Mucosa of descending colon (tissue), 3 donors: ENCODE data around the gene NTM. TPM values are rescaled to one million over a fixed set of nuclear protein-coding genes. Genes with fewer than 3 reads are reported as not detected.

Source experiments
- ATAC-seq: fragments of 200-7000 bp; cut with Tn5 transposase; one replicate; pipeline ENCODE4 v1.9.1; 2020; ENCODE audit warnings: mild to moderate bottlenecking, moderate library complexity
- DNase-seq, 3 donors: peaks; one replicate each; pipeline ENCODE4 v3.0.0-alpha.2; 2020
- H3K36me3 ChIP-seq: fragments of 200-600 bp; one replicate; pipeline ENCODE4 v1.8.0; 2021; ENCODE audit warnings: low read depth, mild to moderate bottlenecking
- H3K4me1 ChIP-seq: fragments of 200-600 bp; one replicate; pipeline ENCODE4 v1.8.0; 2021; ENCODE audit warnings: low read depth, mild to moderate bottlenecking
- H3K4me3 ChIP-seq: fragments of 200-600 bp; one replicate; pipeline ENCODE4 v1.8.0; 2021; ENCODE audit warnings: mild to moderate bottlenecking
- H3K9me3 ChIP-seq: fragments of 200-600 bp; one replicate; pipeline ENCODE4 v1.8.0; 2021; ENCODE audit warnings: mild to moderate bottlenecking
- CTCF ChIP-seq: fragments of 200-600 bp; IDR thresholded peaks from one replicate; pipeline ENCODE4 v1.8.0; 2022; ENCODE audit warnings: antibody characterized with exemption, mild to moderate bottlenecking
- intact Hi-C, 2 donors: fragments of 100-400 bp; cut with DNase I in 1 of 2; cut with micrococcal nuclease in 1 of 2; formaldehyde crosslinking; loops; one replicate each; pipeline versions ENCODE4 v1.11.0 to v1.11.1; 2022; cut with DNase I, micrococcal nuclease
- total RNA-seq, 3 donors: library from RNA; stranded (reverse); fragmentation: NEBNext Ultra II Directional in 2 of 3; extraction: Animal tissue kit (Norgen Biotek cat#: 25700) in 2 of 3; gene quantifications; one replicate each; pipeline versions ENCODE4 v1.2.1 to v1.2.4, GENCODE V29; 2021 to 2023
- donor health status: DM: no; HTN: no; CAD: no; lungs with moderate emphysema.
- donor health status: DM: no; HTN: no; CAD: no.
- donor health status: DM: no; HTN: yes; CAD: no.

NTM gene
- total RNA-seq, 3 donors from 2014 or later: 0.64 to 7.7 (median 1.2) TPM

GRCh38 chr11:132024587-132025295, 654.3 kb downstream of the NTM start:
- DNase-seq (no peak), ATAC-seq (no peak)
- Histone ChIP-seq H3K4me3 (no peak overlapping the region), H3K4me1 (no peaks in the 10 kb centered on the region), H3K9me3 (no peaks in the 10 kb centered on the region), H3K36me3 (no peaks in the 10 kb centered on the region)
- intact Hi-C loops: no loop called here
- TF ChIP-seq CTCF: no peak

- Histone ChIP-seq H3K4me1 (no peaks in the 10 kb centered on the region), H3K36me3 (no peaks in the 10 kb centered on the region), H3K9me3 (no peaks in the 10 kb centered on the region), H3K4me3 (no peak overlapping the region)
- ATAC-seq: no peak
- intact Hi-C loops: no loop called here
- DNase-seq: no peak
- TF ChIP-seq CTCF: no peak
These were observed 656.3 kb downstream of the NTM start for GRCh38 chr11:132026746-132027145.

- no peaks in the 10 kb centered on the region for H3K4me1 ChIP-seq
- H3K36me3 ChIP-seq: no peaks in the 10 kb centered on the region
- intact Hi-C loops: no loop called here
- no peak for TF ChIP-seq CTCF
- H3K9me3 ChIP-seq: no peaks in the 10 kb centered on the region
- DNase-seq (no peak), ATAC-seq (peak; percentile 39)
- no peak overlapping the region for H3K4me3 ChIP-seq
These were observed 658.2 kb downstream of the NTM start for GRCh38 chr11:132028380-132029240.

- no peak overlapping the region for H3K4me3 ChIP-seq
- no peaks in the 10 kb centered on the region for H3K4me1 ChIP-seq
- H3K9me3 ChIP-seq: no peaks in the 10 kb centered on the region
- no peak for ATAC-seq
- H3K36me3 ChIP-seq: no peaks in the 10 kb centered on the region
- no peak for DNase-seq
- intact Hi-C loops: no loop called here
- no peak for TF ChIP-seq CTCF
These were observed 660.5 kb downstream of the NTM start for GRCh38 chr11:132030896-132031295.

GRCh38 chr11:132032555-132032954, 662.1 kb downstream of the NTM start:
- Histone ChIP-seq H3K4me3 (no peak overlapping the region), H3K9me3 (no peaks in the 10 kb centered on the region), H3K36me3 (no peaks in the 10 kb centered on the region), H3K4me1 (no peaks in the 10 kb centered on the region)
- ATAC-seq: no peak
- TF ChIP-seq CTCF: no peak
- intact Hi-C loops: no loop called here
- DNase-seq: no peak
